GM18951 (cell line): ENCODE data around the gene ZFAND2B.
A peak's percentile ranks its signal among the peaks of the same experiment; 100 is the strongest.

Experiments used
- POLR2A ChIP-seq: IDR thresholded peaks from 4 replicates; pipeline ENCODE4 v1.6.1; 2011; ENCODE audit warnings: mild to moderate bottlenecking; ENCODE audit not compliant: insufficient read length, insufficient read depth; ENCODE audit errors: extremely low read depth
- in situ Hi-C: fragments of 300-500 bp; cut with MboI; formaldehyde crosslinking; loops from one replicate; pipeline ENCODE4 v1.12.0; 2022; ENCODE audit warnings: low sequenced_read_pairs, mixed read lengths, inconsistent platforms; ENCODE audit not compliant: unreplicated experiment

The ZFAND2B gene

GRCh38 chr2:219214786-219215185 lies 8.2 kb downstream of the ZFAND2B start:
- in situ Hi-C loops = loop anchor here (5.0 kb wide), 1 partner anchor 52 kb away; the partner anchor contains the start of gene NHEJ1
- TF ChIP-seq POLR2A = no peak

DNA sequence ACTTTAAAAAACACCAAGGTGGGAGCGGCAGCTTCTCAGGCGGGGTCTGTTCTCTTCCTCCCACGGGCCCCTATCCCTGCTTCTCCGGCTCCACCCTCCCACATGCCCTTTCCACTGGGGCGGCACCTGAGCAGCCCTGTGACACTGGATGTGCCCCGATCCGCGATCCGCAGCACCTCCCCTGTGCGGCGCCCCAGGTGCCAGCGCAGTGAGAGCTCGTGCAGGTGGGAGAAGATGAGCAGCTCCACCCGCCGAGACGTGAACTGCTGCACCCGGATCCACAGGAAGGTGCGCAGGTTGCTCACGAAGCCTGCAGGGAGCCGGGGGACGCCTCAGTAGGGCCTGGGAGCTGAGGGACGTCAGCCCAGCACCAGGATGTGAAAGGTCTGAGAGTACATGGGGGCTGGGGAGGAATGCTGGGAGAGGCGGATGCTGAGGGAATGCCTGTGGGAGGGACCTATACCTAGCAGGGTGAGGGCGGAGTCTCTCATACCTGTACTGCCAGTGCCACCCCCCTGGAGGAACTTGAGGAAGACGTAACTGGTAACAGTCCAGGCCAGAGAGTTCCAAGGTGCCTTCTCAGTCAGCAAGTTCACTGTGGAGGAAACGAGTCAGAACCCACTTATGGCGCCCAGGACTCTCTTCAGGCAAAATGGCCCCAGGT lies 9.4 kb downstream of the ZFAND2B start:
- in situ Hi-C loops = no loop called here
- no peak for TF ChIP-seq POLR2A

DNA sequence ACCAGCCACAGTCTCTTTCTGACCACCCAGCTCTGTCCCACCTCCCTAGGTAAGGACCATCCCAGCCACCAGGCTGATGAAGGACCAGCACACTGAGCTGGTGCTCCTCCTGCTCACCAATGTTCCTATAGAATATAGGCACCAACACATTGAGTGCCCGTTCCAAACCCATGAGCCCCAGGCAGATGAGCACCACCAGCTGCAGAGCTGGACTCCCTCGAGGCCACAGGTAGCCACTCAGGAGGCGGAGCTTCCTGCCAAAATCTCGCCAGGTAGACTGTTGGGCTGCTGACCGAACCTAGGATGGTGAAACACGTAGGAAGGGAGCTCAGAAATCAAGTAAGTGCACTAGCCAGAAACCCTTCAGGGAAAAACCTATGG lies 9.9 kb downstream of the ZFAND2B start:
- in situ Hi-C loops = no loop called here
- no peak for TF ChIP-seq POLR2A

GRCh38 chr2:219218217-219218731 lies 11.7 kb downstream of the ZFAND2B start:
- TF ChIP-seq POLR2A = no peak
- in situ Hi-C loops = no loop called here

DNA sequence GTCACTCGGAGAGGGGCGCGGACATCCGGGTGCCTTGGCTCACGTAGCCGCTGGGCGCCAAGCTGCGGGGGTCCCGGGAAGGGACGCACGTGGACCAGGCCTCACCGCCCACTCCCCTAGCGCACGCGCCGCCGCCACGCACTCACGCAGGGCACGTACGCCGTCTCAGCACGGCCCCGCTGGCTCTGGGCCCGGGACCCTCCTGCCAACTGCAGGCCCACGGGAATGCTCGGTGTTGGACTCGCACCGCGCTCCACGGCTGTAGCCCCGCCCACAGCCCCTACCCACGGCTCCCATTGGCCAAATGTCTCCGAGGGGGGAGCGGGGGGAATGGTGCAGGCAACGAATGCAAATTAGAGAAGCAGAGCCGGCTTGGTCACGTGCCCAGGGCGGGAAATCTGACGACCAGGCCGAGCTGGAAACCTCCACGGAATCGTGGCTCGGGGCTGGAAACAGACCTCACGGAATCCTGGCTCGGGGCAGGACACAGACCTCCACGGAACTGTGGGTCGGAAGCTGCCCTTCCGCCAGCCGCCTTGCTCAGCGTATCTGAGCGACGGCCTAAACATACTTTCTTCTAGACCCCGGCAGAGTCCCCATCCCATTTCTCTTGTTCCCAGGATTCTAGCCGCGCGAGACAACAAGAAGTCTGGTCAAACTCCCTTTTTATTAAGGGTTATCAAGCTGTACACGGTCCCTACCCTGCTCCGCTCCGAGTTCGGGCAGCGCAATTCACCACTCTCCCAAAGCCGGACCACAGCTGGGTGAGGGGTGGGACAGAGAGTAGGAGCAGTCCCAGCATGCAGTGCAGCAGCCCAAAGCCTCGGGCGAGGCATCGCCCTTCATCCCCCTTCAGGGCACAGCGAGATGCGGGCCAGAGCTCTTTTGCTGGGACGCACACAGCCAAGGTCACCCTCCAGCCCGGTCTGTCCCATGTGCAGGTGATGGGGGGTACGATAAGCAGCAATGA lies 12.4 kb downstream of the ZFAND2B start, which contains the start of gene ABCB6:
Gene ABCB6 (minus strand): TSS at position 227 of the 970 bp plus-strand sequence. CDS start 285 bp downstream, outside the sequence.
- TF ChIP-seq POLR2A = peak; percentile 93
- in situ Hi-C loops = no loop called here

DNA sequence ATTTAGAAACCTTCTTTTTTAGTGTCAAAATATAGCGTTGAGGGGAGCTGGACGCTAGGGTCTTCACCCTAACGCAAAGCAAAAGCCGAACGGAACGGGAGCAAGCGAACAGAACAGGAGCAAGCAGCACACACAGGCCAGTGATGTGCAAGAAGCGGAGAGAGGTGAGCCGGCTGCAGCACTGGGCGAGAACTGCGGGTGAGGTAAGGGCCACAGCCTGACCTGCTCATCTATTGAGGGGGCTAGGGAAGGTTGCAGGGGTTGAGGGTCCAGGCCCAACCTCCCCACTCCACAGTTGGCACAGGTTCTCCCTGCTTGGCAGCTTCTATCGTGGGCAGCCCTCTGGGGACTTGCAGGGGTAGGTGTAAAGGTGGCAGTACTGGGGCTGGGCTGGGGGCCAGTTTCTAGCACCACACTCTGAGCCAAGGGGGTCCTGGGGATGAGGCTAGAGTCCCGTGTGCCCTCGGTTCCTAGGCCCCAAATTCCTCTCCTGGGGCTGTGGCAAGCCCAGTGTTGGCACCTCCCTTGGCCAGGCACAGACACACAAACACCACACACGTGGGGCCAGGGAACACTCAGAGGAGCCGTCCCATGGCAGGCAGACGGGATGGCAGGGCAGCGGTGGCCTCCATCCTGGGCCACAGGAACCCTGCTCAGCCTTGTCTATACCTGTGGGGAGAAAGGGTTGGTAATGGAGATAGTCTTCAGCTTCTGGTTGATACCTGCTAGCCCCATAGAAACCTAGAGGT lies 13.4 kb downstream of the ZFAND2B start:
- in situ Hi-C loops = no loop called here
- TF ChIP-seq POLR2A = no peak

GRCh38 chr2:219220652-219221402 lies 14.2 kb downstream of the ZFAND2B start:
- no peak for TF ChIP-seq POLR2A
- in situ Hi-C loops = no loop called here

- no peak for TF ChIP-seq POLR2A
- in situ Hi-C loops = no loop called here
Measured at GRCh38 chr2:219221957-219222518, 15.5 kb downstream of the ZFAND2B start.

GRCh38 chr2:219223831-219224610 lies 17.4 kb downstream of the ZFAND2B start:
- TF ChIP-seq POLR2A = no peak
- in situ Hi-C loops = no loop called here

- no peak for TF ChIP-seq POLR2A
- in situ Hi-C loops = no loop called here
Measured at GRCh38 chr2:219225350-219225749, 18.8 kb downstream of the ZFAND2B start.
